GM19372 (cell line): ENCODE data around the gene CGAS.
"Not testable (repeated sequence)": the region's sequence is repeated elsewhere in the genome, so short reads cannot be mapped to it uniquely, and the experiment has no call there.

Experiments used
- ATAC-seq: cut with Tn5 transposase; IDR thresholded peaks from one replicate; pipeline ENCODE4 v1.9.1; 2021; ENCODE audit warnings: mild to moderate bottlenecking, low read depth, moderate library complexity; ENCODE audit not compliant: unreplicated experiment

Gene CGAS

DNA sequence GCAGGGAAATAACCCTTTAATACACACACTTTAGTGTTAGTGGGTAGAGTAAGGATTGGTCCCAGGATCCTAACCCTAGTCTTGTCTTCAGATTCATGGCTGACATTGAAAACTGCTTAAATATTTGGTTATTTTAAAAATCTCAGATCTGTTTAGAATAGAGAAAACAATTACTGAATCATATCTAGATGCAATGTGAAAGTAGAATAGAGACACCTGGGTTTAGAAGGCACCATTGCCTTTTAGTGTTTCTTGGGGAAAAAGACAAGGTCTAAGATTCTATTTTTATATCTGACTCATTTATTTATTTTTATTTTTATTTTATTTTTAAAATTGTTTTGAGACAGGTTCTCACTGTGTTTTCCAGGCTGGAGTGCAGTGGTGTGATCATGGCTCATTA is 51.4 kb downstream of the CGAS start:
- no peak for ATAC-seq

DNA sequence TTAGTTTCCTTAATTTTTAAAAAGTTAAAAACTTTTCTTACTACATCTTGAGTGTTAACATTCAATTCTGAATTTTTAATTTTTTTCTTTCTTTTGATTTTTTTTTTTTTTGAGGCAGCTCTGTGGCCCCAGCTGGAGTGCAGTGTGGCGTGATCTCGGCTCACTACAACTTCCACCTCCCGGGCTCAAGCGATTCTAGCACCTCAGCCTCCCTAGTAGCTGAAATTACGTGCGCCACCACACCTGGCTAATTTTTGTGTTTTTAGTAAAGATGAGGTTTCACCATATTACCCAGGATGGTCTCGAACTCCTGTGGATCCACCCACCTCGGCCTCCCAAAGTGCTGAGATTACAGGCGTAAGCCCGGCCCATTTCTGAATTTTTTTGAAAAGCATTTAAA is 56.2 kb downstream of the CGAS start:
- no peak for ATAC-seq

DNA sequence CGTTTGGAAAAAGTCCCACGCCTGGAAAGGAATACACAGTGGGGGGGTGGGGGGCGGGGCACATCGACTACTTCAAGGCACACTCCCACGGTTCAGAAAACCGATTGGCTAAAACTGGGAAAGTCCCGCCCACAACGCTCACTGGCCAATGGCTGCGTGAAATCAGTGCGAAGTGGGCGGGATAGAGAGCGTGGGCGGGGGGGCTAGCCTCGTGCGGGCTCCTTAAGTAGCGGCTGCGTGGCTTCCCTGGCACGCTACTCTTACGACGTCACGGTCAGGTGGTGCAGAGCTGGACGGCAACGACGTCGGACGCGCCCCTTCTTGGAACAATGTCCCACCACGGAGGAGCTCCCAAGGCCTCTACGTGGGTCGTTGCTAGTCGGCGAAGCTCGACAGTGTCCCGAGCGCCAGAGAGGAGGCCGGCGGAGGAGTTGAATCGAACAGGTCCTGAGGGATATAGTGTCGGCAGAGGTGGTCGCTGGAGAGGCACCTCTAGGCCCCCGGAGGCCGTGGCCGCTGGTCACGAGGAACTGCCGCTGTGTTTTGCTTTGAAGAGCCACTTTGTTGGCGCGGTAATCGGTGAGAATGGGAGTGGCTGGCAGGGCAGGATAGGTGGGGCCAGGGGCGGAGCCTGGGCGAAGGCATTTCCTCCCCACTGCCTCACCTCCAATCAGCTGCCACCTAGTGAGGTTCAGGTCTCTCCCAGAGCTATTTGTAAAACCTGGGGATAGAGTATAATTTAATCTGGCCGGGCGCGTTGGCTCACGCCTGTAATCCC is 57.3 kb downstream of the CGAS start, which contains the start of gene DDX43:
Gene DDX43 (plus strand): TSS at position 252 of the 778 bp plus-strand sequence. CDS start 78 bp downstream, at position 330.
- no peak for ATAC-seq

DNA sequence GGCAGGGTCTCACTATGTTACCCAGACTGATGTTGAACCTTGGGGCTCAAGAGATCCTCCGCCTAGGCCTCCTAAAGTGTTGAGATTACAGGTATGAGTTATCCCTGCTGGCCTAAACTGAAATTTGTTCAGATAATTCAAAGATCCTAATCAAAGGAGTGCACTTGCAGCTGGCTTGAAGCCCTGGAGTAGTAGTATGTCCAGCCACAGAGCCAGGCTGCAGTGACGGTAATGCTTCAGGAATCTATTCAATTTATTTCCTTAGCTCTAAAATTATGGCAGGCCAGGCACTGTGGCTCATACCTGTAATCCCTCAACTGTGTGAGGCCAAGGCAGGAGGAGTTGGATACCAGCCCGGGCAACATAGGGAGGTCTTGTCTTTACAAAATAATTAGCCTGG is 58.8 kb downstream of the CGAS start:
- ATAC-seq: no peak

DNA sequence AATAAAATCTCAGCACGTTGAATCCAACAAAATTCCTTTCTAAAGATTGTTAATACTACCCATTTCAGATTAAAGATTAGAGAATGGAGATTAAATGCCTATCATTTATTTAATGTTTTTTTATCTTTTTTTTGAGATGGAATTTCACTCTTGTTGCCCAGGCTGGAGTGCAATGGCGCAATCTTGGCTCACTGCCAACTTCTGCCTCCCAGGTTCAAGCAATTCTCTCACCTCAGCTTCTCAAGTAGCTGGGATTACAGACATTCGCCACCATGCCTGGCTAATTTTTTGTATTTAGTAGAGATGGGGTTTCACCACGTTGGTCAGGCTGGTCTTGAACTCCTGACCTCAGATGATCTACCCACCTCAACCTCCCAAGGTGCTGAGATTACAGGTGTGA is 59.9 kb downstream of the CGAS start:
- not testable (repeated sequence) for ATAC-seq

DNA sequence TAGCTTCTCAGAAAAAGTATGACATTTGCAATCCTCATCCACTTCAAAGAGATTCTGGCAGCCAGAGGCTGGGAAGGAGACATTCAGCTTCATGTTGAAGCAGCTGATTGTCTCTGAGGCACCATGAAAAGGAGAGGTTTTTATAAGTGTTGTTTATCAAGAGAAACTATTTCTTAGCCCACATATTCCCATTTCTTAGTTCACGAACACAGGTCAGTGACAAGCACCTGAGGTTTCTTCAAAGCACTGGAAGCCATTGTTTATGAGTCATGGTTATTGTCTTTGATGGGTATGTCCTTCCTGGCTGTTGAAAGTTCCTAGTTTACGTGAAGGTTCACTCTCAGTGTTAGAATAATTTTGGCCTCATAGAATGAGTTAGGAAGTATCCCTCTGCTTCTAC is 60.4 kb downstream of the CGAS start:
- ATAC-seq: no peak

DNA sequence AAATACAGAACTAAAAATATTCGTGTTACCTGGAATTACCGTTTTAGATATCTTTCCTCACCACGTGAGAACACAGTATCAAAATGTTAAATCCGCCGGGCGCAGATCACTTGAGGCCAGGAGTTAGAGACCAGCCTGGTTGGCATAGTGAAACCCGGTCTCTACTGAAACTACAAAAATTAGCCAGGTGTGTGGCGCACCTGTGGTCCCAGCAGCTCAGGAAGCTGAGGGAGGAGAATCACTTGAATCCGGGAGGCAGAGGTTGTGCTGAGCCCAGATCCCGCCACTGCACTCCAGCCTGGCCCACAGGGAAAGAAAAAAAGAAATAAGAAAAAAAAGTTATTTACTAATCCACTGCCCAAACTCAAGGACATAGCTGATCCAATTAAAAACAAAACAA is 62.2 kb downstream of the CGAS start:
- no peak for ATAC-seq

DNA sequence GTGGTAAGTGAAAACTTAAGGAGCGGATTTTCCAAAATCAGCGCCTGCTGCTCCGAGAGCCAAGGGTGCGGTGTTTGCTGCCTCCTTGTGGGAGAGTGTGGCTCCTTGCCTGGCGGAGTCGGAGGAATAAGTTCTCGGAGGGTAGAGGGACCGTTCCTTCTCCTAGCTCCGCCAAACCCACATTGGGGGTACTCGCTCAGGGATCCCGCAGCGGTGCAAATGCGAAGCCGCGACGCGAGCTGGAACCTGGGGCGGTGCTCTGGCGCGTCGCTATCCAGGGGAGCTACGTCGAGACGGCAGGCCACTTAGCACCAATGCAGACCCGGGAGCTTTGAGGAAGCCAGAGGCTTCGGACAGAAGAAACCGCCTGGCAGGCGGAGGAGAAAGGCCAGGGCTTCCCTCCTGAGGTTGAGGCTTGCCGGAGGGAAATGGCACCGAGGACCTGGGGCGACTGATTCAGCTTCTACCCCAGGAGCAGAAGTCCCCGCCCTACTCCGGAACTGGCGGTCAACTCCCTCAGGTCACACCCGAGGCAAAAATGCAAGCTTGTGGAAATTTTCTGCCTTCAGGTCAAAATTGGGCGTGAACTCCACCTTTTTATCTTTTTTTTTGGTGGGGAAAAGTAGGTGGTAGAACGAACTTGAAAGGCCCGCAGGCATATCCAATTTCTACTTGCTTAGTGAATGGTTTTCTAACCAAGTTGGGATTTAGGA is 63.1 kb downstream of the CGAS start:
- peak; percentile 70 for ATAC-seq

DNA sequence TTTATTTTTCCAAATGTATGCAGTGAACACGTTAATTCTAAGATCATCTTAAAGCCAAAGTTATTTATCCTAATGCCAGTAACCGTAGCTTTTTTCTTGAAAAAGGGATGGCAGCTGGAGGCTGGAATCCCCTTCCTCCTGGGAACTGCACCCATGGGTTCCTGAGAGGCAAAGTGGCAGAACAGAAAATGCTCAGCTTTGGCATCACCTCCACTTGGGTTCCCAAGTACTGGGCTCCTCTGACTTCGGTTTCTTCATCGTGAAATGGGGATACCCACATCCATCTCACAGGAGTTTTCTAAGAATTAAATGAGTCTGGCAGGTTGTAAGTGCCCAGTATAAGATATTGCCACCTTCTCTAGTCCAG is 63.7 kb downstream of the CGAS start:
- ATAC-seq: peak; percentile 15

DNA sequence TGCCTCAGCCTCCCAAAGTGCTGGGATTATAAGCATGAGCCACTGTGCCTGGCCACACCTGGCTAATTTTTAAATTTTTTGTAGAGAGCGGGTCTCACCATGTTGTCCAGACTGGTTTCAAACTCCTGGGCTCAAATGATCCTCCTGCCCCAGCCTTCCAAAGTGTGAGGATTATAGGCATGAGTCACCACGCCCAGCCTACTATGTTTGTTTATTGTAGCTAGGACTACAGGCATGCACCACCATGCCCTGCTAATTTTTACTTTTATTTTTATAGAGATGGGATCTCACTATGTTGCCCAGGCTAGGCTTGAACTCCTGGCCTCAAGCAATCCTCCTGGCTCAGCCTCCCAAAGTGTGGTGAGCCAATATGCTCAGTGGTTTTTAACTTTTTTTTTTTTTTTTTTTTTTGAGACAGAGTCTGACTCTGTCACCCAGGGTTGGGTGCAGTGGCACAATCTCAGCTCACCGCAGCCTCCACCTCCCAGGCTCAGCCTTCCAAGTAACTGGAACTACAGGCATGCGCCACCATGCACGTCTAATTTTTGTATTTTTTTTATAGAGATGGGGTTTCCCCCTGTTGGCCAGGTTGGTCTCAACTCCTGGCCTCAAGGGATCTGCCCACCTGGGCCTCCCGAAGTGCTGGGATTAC is 69.5 kb downstream of the CGAS start:
- no peak for ATAC-seq

DNA sequence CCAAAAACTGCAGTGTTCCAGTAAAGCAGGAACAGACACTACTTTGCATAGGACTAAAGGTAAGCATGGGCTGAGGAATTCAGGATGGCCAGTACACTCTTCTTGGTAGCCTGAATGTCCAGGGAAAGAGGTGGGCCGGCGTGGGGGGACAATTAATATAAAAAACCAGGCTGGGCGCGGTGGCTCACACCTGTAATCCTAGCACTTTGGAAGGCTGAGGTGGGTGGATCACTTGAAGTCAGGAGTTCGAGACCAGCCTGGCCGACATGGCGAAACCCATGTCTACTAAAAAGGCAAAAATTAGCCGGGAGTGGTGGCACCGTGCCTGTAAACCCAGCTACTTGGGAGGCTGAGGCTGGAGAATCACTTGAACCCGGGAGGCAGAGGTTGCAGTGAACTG is 70.6 kb downstream of the CGAS start:
- not testable (repeated sequence) for ATAC-seq

DNA sequence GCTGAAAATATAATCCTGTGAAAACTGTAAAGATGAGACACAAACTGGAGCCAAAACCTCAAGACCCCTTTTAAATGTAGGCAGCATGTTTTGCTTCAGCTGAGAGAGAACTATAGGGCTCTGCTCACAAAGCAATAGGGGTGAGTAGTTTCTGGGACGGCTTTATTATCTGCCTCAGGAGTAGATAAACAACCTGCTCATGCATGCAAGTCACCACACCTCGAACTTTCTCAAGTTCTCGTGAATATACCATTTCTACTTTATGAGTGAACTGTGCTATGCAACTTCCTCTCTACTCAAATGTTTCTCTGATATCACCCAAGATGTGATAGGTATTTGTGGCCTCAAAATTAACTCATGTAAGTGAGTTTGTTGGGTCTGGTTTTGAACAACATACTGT is 74.9 kb downstream of the CGAS start:
- ATAC-seq: no peak

DNA sequence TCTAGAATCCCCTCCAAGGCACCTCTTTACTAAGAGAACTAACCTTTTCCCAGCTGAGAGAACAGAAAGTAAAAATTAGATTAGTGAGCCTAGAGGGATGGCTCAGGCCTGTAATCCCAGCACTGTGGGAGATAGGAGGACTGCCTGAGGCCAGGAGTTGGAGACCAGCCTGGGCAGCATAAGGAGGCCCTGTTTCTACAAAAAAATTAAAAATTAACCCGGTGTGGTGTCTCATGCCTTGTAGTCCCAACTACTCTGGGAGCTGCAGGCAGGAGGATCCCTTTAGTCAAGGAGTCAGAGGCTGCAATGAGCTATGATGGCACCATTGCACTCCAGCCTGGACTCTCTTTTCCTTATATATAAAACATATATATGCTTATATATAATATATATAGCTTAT is 76.9 kb downstream of the CGAS start:
- no peak for ATAC-seq
